ENCODE data around the gene SLX9.

Gene SLX9

DNA sequence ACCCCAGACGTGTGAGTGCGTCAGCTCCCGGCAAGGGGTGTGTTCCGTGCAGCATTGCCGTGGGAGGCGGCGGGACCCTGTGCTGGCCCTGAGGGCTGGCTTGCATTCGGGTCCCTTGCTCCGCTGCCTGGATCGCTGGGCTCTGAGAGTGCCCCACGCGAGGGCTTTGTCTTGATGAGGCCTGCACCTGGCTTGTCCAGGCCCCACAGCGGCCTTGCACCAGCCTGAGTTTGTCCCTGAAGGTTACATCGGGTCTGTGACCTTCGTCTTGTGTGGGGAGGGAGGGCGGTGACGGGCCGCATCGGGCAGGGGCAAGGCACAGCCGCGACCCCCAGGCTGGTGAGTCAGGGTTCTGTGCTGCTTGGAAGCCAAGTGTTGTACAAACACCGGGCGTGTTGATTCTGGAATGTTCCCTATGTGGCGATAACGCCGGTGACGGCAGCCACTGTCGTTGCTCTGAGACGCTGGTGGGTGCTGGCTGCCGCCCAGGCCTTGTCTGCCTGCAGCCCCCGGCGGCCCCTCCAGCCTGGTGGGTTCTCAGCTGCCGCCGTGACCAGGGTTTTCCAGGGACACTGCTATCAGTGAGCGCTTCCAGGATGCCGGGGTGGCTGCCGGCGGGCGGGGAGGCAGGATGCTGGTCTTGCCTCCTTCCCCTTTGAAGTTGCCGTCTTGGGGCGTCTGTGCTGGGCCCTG is 42.9 kb downstream of the SLX9 start:
- no peak for TF ChIP-seq CTCF (IDR thresholded peaks at IDR 0.05; ENCODE audit: low read depth, low read length)
- DNase-seq (ENCODE audit: low read depth in 2 of 2), result peak; percentile 55 to 93

GRCh38 chr21:44983421-44984206 is 43.8 kb downstream of the SLX9 start:
- TF ChIP-seq CTCF (IDR thresholded peaks at IDR 0.05; ENCODE audit: low read depth, low read length), result no peak
- DNase-seq (ENCODE audit: low read depth in 2 of 2), result no peak
- H3K4me3 ChIP-seq (replicated peaks in 1 of 2; ENCODE audit: low read depth in 2 of 2, low read length in 2 of 2), result no peak overlapping the region

More for the DNA sequence above, 42.9 kb downstream of the SLX9 start:
- no peak overlapping the region for H3K4me3 ChIP-seq (replicated peaks in 1 of 2; ENCODE audit: low read depth in 2 of 2, low read length in 2 of 2)

- no peak for DNase-seq (ENCODE audit: low read depth in 2 of 2)
- TF ChIP-seq CTCF (IDR thresholded peaks at IDR 0.05; ENCODE audit: low read depth, low read length), result no peak
- H3K4me3 ChIP-seq (replicated peaks in 1 of 2; ENCODE audit: low read depth in 2 of 2, low read length in 2 of 2), result no peak overlapping the region
Measured at GRCh38 chr21:44984428-44984791, 44.6 kb downstream of the SLX9 start.

- no peak overlapping the region for H3K4me3 ChIP-seq (replicated peaks in 1 of 2; ENCODE audit: low read depth in 2 of 2, low read length in 2 of 2)
- no peak for TF ChIP-seq CTCF (IDR thresholded peaks at IDR 0.05; ENCODE audit: low read depth, low read length)
- DNase-seq (ENCODE audit: low read depth in 2 of 2), result no peak
Measured at GRCh38 chr21:44984792-44985440, 45.1 kb downstream of the SLX9 start.

DNA sequence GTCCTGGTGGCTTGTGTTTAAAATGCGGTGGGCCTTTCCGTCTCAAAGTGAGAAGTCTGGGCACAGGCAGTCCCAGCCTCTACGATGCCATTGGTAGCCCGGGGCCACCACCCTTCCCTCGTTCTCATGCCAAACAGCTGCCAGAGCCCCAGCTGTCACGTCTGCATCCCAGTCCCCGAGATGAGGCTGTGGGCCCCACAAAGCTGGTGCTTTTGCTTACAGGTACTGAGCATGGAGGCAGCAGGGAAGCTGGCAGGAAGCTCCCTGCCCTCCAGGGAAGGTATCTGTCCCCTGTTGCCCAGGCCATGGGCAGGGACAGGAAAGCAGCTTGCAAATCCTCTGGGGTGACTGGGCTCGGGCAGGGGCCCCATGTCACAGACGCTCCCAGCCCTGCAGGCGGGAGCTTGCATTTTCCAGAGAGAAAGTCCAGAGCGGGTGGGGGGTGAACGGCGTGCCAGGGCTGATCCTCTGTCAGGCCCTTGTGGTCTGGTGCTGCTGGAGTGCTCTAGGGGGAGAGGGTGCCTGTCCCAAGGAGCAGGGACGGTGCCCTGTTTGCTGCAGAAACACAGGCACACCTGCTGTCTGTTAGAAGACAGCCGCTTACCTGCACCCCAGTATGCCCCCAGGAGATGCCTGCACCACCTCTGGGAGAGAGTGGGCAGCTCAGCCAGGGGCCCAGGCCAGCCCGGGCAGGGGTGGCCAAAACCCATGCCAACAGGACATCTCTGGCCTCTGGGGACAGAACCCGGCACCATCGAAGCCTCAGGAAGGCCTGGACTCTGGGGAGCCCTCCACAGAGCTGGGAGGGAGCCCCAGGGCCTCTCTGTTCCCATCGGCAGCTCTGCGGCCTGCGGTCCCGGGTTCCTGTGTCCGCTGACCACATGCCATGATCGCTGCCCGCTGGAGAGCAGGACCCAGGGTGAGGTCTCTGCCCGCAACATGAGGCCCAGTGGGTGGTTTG is 45.9 kb downstream of the SLX9 start:
- DNase-seq (ENCODE audit: low read depth in 2 of 2), result no peak
- no peak for TF ChIP-seq CTCF (IDR thresholded peaks at IDR 0.05; ENCODE audit: low read depth, low read length)
- no peak overlapping the region for H3K4me3 ChIP-seq (replicated peaks in 1 of 2; ENCODE audit: low read depth in 2 of 2, low read length in 2 of 2)

Measured in cardiac fibroblast (primary cell).